B cell (primary cell): ENCODE results near the gene MCM10.

ENCODE experiments used
- EZH2 ChIP-seq: IDR thresholded peaks from 2 replicates; pipeline ENCODE4 v1.6.1; 2012; ENCODE audit warnings: borderline replicate concordance, low read depth, mild to moderate bottlenecking, moderate library complexity, low read length; ENCODE audit not compliant: insufficient read depth, poor library complexity, severe bottlenecking
- TF ChIP-seq, protein P1 (sequence below): fragments of 200-600 bp; IDR thresholded peaks from one replicate; pipeline ENCODE4 v1.8.0; 2022; ENCODE audit warnings: antibody characterized with exemption, mild to moderate bottlenecking

DNA sequence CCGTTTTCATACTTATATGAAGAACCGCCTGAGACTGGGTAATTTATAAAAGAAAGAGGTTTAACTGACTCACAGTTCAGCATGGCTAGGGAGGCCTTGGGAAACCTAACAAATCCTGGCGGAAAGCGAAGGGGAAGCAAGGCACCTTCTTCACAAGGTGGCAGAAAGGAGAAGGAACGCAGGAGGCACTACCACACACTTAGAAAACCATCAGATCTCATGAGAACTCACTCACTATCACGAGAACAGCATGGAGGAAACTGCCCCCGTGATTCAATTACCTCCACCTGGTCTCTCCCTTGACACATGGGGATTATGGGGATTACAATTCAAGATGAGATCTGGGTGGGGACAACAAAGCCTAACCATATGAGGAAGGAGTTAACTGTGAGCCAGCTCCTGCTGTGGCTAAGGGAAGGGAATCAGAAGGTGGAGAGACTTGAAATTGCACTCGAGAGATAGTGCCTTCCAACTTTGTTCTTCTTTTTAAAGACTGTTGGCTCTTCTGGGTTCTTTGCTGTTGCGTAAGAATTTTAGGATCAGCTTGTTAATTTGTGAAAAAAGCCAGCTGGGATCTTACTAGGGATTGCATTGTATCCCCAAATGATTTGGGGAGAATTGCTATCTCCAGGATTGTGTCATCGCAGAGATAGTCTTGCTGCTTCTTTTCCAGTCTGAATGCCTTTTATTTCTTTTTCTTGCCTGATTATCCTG is 40.4 kb upstream of the MCM10 start:
- TF ChIP-seq EZH2: no peak
- TF ChIP-seq, protein P1, sequence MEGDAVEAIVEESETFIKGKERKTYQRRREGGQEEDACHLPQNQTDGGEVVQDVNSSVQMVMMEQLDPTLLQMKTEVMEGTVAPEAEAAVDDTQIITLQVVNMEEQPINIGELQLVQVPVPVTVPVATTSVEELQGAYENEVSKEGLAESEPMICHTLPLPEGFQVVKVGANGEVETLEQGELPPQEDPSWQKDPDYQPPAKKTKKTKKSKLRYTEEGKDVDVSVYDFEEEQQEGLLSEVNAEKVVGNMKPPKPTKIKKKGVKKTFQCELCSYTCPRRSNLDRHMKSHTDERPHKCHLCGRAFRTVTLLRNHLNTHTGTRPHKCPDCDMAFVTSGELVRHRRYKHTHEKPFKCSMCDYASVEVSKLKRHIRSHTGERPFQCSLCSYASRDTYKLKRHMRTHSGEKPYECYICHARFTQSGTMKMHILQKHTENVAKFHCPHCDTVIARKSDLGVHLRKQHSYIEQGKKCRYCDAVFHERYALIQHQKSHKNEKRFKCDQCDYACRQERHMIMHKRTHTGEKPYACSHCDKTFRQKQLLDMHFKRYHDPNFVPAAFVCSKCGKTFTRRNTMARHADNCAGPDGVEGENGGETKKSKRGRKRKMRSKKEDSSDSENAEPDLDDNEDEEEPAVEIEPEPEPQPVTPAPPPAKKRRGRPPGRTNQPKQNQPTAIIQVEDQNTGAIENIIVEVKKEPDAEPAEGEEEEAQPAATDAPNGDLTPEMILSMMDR: no peak
